HCT116 (cell line): Measurements from ENCODE around the gene CFB.

ENCODE experiments used
- ATF3 ChIP-seq: IDR thresholded peaks from 2 replicates; pipeline ENCODE4 v1.6.1; 2012
- CTCF ChIP-seq, 3 experiments: fragments of 200-600 bp in 1 of 3; sonication (generic) in 1 of 3; IDR thresholded peaks in 2 of 3; conservative IDR thresholded peaks in 1 of 3; 2 replicates each; pipeline ENCODE4 v1.5.1; 2012 to 2017; ENCODE audit warnings: low read depth in 2 of 3, low read length in 2 of 3, antibody characterized with exemption in 1 of 3, borderline replicate concordance in 1 of 3, control low read depth in 1 of 3, mild to moderate bottlenecking in 1 of 3, mixed read lengths in 1 of 3, mixed run types in 1 of 3, moderate library complexity in 1 of 3; ENCODE audit not compliant: insufficient read depth in 1 of 3
- EZH2 ChIP-seq: fragments of 200-600 bp; sonication (generic); IDR thresholded peaks from 2 replicates; pipeline ENCODE4 v1.6.1; 2017; ENCODE audit warnings: antibody characterized with exemption, mixed run types
- POLR2A ChIP-seq: IDR thresholded peaks from 2 replicates; pipeline ENCODE4 v1.7.0; 2011; ENCODE audit warnings: borderline replicate concordance; ENCODE audit not compliant: insufficient read depth, insufficient read length; ENCODE audit errors: extremely low read depth
- POLR2AphosphoS5 ChIP-seq: IDR thresholded peaks from 2 replicates; pipeline ENCODE4 v1.6.1; 2011; ENCODE audit warnings: mild to moderate bottlenecking, low read depth, low read length, moderate library complexity
- REST ChIP-seq: IDR thresholded peaks from 2 replicates; pipeline ENCODE4 v1.6.1; 2012; ENCODE audit warnings: low read depth
- SP1 ChIP-seq: IDR thresholded peaks from 2 replicates; pipeline ENCODE4 v1.6.1; 2012; ENCODE audit warnings: low read depth

GRCh38 chr6:31896493-31896855, 49.4 kb upstream of the CFB start:
- TF ChIP-seq SP1 (no peak), CTCF (IDR thresholded peaks at IDR 0.05 in 2 of 3, conservative IDR thresholded peaks at IDR 0.05 in 1 of 3; ENCODE audit: borderline replicate concordance in 1 of 3, insufficient read depth in 1 of 3, low read depth in 2 of 3, low read length in 2 of 3) (no peak), POLR2A (no peak), EZH2 (no peak), POLR2AphosphoS5 (no peak), REST (no peak), ATF3 (no peak)
